Large intestine (tissue), 3 donors: ENCODE data around the gene HSBP1L1. TPM values are rescaled to one million over a fixed set of nuclear protein-coding genes. Genes with fewer than 3 reads are reported as not detected.

ENCODE experiments used
- DNase-seq, 2 donors: peaks; one replicate each; pipeline versions ENCODE4 v3.0.0 to v3.0.0-alpha.2; 2013
- H3K27ac ChIP-seq: one replicate; pipeline ENCODE4 v1.5.1; 2013; ENCODE audit warnings: low read length
- H3K27me3 ChIP-seq: 2 replicates; pipeline ENCODE4 v1.6.1; 2013; ENCODE audit warnings: low read length; ENCODE audit not compliant: control insufficient read depth, insufficient read depth
- H3K36me3 ChIP-seq: 2 replicates; pipeline ENCODE4 v1.6.1; 2013; ENCODE audit warnings: low read length; ENCODE audit not compliant: control insufficient read depth, insufficient read depth
- H3K4me1 ChIP-seq: one replicate; pipeline ENCODE4 v1.6.1; 2013; ENCODE audit warnings: low read length; ENCODE audit not compliant: control insufficient read depth, insufficient read depth
- H3K4me3 ChIP-seq: one replicate; pipeline ENCODE4 v1.5.1; 2013; ENCODE audit warnings: low read length
- H3K9me3 ChIP-seq: one replicate; pipeline ENCODE4 v1.6.1; 2013; ENCODE audit warnings: mild to moderate bottlenecking, low read depth, low read length, moderate library complexity; ENCODE audit not compliant: control insufficient read depth
- WGBS: methylation state at CpG from one replicate; pipeline ENCODE4 v1.1.5; 2013; ENCODE audit warnings: low lambda C conversion rate; ENCODE audit not compliant: insufficient coverage; 5-methylcytosine and 5-hydroxymethylcytosine counted together
- polyA plus RNA-seq: library from polyadenylated mRNA; unstranded; fragments of 120-200 nt; gene quantifications from one replicate; pipeline ENCODE4 v1.2.1, GENCODE V29; 2013

Gene HSBP1L1
- polyA plus RNA-seq, 1 donor, result 54.5 TPM

- H3K4me3 ChIP-seq, result no peak overlapping the region
- H3K4me1 ChIP-seq, result peaks cover 21% of the 10 kb centered on the region
- no peaks in the 10 kb centered on the region for H3K9me3 ChIP-seq
- H3K27ac ChIP-seq, result no peak overlapping the region
- H3K36me3 ChIP-seq, result peaks cover 40% of the 10 kb centered on the region
- no CpG with 5 or more reads among the region's 11 CpGs for WGBS
- DNase-seq, result no peak
- H3K27me3 ChIP-seq, result no peaks in the 10 kb centered on the region
These were observed 20.2 kb upstream of the HSBP1L1 start for GRCh38 chr18:79944126-79944731.

- WGBS, result no CpG with 5 or more reads among the region's 3 CpGs
- Histone ChIP-seq H3K4me3 (no peak overlapping the region), H3K4me1 (peaks cover 21% of the 10 kb centered on the region), H3K36me3 (peaks cover 40% of the 10 kb centered on the region), H3K27ac (no peak overlapping the region), H3K27me3 (no peaks in the 10 kb centered on the region), H3K9me3 (no peaks in the 10 kb centered on the region)
- DNase-seq, result no peak
These were observed 19.7 kb upstream of the HSBP1L1 start for GRCh38 chr18:79944746-79945117.

GRCh38 chr18:79945118-79946042, 19.1 kb upstream of the HSBP1L1 start:
- peaks cover 37% of the 10 kb centered on the region for H3K36me3 ChIP-seq
- no CpG with 5 or more reads among the region's 17 CpGs for WGBS
- H3K4me3 ChIP-seq, result no peak overlapping the region
- H3K9me3 ChIP-seq, result no peaks in the 10 kb centered on the region
- peaks cover 21% of the 10 kb centered on the region for H3K4me1 ChIP-seq
- H3K27ac ChIP-seq, result no peak overlapping the region
- H3K27me3 ChIP-seq, result no peaks in the 10 kb centered on the region
- DNase-seq, result no peak

- no peak overlapping the region for H3K27ac ChIP-seq
- H3K9me3 ChIP-seq, result no peaks in the 10 kb centered on the region
- WGBS, result no CpG with 5 or more reads among the region's 14 CpGs
- peaks cover 16% of the 10 kb centered on the region for H3K4me1 ChIP-seq
- no peak overlapping the region for H3K4me3 ChIP-seq
- no peak for DNase-seq
- peaks cover 21% of the 10 kb centered on the region for H3K36me3 ChIP-seq
- H3K27me3 ChIP-seq, result no peaks in the 10 kb centered on the region
These were observed 17.2 kb upstream of the HSBP1L1 start for GRCh38 chr18:79947054-79947755.

GRCh38 chr18:79947881-79948610, 16.4 kb upstream of the HSBP1L1 start:
- no CpG with 5 or more reads among the region's 15 CpGs for WGBS
- Histone ChIP-seq H3K4me3 (no peak overlapping the region), H3K4me1 (peaks cover 14% of the 10 kb centered on the region), H3K9me3 (no peaks in the 10 kb centered on the region), H3K27ac (no peak overlapping the region), H3K36me3 (peaks cover 15% of the 10 kb centered on the region), H3K27me3 (no peaks in the 10 kb centered on the region)
- DNase-seq, result no peak

GRCh38 chr18:79948719-79949411, 15.6 kb upstream of the HSBP1L1 start:
- no peak overlapping the region for H3K4me3 ChIP-seq
- no CpG with 5 or more reads among the region's 23 CpGs for WGBS
- no peaks in the 10 kb centered on the region for H3K27me3 ChIP-seq
- H3K9me3 ChIP-seq, result no peaks in the 10 kb centered on the region
- no peak for DNase-seq
- H3K4me1 ChIP-seq, result peaks cover 15% of the 10 kb centered on the region
- H3K27ac ChIP-seq, result no peak overlapping the region
- peaks cover 15% of the 10 kb centered on the region for H3K36me3 ChIP-seq

GRCh38 chr18:79949697-79950487, 14.6 kb upstream of the HSBP1L1 start:
- peaks cover 15% of the 10 kb centered on the region for H3K36me3 ChIP-seq
- H3K4me1 ChIP-seq, result peaks cover 22% of the 10 kb centered on the region
- H3K27ac ChIP-seq, result no peak overlapping the region
- no peaks in the 10 kb centered on the region for H3K9me3 ChIP-seq
- peak in 1 of 2 donors; percentile 18 for DNase-seq
- peak overlapping the region; percentile 51 for H3K4me3 ChIP-seq
- H3K27me3 ChIP-seq, result no peaks in the 10 kb centered on the region
- 83% methylated on average over 1 of the region's 12 CpGs for WGBS

- H3K9me3 ChIP-seq, result no peaks in the 10 kb centered on the region
- H3K27me3 ChIP-seq, result no peaks in the 10 kb centered on the region
- peak overlapping the region; percentile 51 for H3K4me3 ChIP-seq
- DNase-seq, result peak; percentile 16 to 60
- H3K4me1 ChIP-seq, result peaks cover 24% of the 10 kb centered on the region
- no CpG with 5 or more reads among the region's 81 CpGs for WGBS
- peaks cover 13% of the 10 kb centered on the region for H3K36me3 ChIP-seq
- H3K27ac ChIP-seq, result no peak overlapping the region
These were observed 13.7 kb upstream of the HSBP1L1 start for GRCh38 chr18:79950515-79951341.
